ENCODE measurements around the gene NT5DC1. TPM values are rescaled to one million over a fixed set of nuclear protein-coding genes. Genes with fewer than 3 reads are reported as not detected.
"Not testable (repeated sequence)": the region's sequence is repeated elsewhere in the genome, so short reads cannot be mapped to it uniquely, and the experiment has no call there.

The NT5DC1 gene
- total RNA-seq, 1 donor from 2014 or later: 49.7 TPM

GRCh38 chr6:116094041-116094440 is 6.6 kb upstream of the NT5DC1 start:
- intact Hi-C loops (cut with DNase I): loop anchor here (10.0 kb wide), 1 partner anchor 79 kb away; no protein-coding TSS in a partner anchor

GRCh38 chr6:116096048-116096759 is 4.4 kb upstream of the NT5DC1 start:
- H3K4me1 ChIP-seq: not testable (repeated sequence)
- intact Hi-C loops (cut with DNase I): loop anchor here (10.0 kb wide), 1 partner anchor 81 kb away; no protein-coding TSS in a partner anchor

More at GRCh38 chr6:116094041-116094440, 6.6 kb upstream of the NT5DC1 start:
- H3K4me1 ChIP-seq: no peaks in the 10 kb centered on the region
- ATAC-seq (no peak), DNase-seq (no peak)
- H3K36me3 ChIP-seq: no peaks in the 10 kb centered on the region
- H3K27me3 ChIP-seq: no peaks in the 10 kb centered on the region
- no peaks in the 10 kb centered on the region for H3K9me3 ChIP-seq
- H3K4me3 ChIP-seq: no peak overlapping the region
- TF ChIP-seq CTCF (IDR thresholded peaks at IDR 0.05): no peak
- no peak overlapping the region for H3K27ac ChIP-seq

GRCh38 chr6:116096979-116097816 is 3.5 kb upstream of the NT5DC1 start:
- H3K4me3 ChIP-seq: no peak overlapping the region
- DNase-seq (no peak), ATAC-seq (no peak)
- intact Hi-C loops (cut with DNase I): loop anchor here (10.0 kb wide), 1 partner anchor 82 kb away; no protein-coding TSS in a partner anchor
- H3K9me3 ChIP-seq: no peaks in the 10 kb centered on the region
- TF ChIP-seq CTCF (IDR thresholded peaks at IDR 0.05): peak; percentile 62
- no peaks in the 10 kb centered on the region for H3K36me3 ChIP-seq
- no peak overlapping the region for H3K27ac ChIP-seq
- H3K4me1 ChIP-seq: peaks cover 8% of the 10 kb centered on the region
- H3K27me3 ChIP-seq: no peaks in the 10 kb centered on the region

More at GRCh38 chr6:116096048-116096759, 4.4 kb upstream of the NT5DC1 start:
- H3K27me3 ChIP-seq, H3K36me3 ChIP-seq, H3K4me3 ChIP-seq, DNase-seq, H3K27ac ChIP-seq, ATAC-seq, H3K9me3 ChIP-seq: not testable (repeated sequence)

- H3K27ac ChIP-seq: no peak overlapping the region
Observed at GRCh38 chr6:116099036-116099435, 1.6 kb upstream of the NT5DC1 start.

GRCh38 chr6:116101302-116101718 is 657 bp downstream of the NT5DC1 start:
- peak overlapping the region; percentile 97 for H3K27ac ChIP-seq
- peak overlapping the region; percentile 78 for H3K4me3 ChIP-seq
- H3K4me1 ChIP-seq: peaks cover 27% of the 10 kb centered on the region
- no peaks in the 10 kb centered on the region for H3K9me3 ChIP-seq
- no peak for DNase-seq
- ATAC-seq: no peak
- H3K36me3 ChIP-seq: no peaks in the 10 kb centered on the region
- intact Hi-C loops (cut with DNase I): no loop called here
- no peak for TF ChIP-seq CTCF (IDR thresholded peaks at IDR 0.05)
- H3K27me3 ChIP-seq: no peaks in the 10 kb centered on the region

More at GRCh38 chr6:116099036-116099435, 1.6 kb upstream of the NT5DC1 start:
- intact Hi-C loops (cut with DNase I): loop anchor here (10.0 kb wide), 1 partner anchor 84 kb away; no protein-coding TSS in a partner anchor
- H3K27me3 ChIP-seq: no peaks in the 10 kb centered on the region
- no peak for ATAC-seq
- peaks cover 18% of the 10 kb centered on the region for H3K4me1 ChIP-seq
- H3K36me3 ChIP-seq: no peaks in the 10 kb centered on the region
- DNase-seq: no peak
- TF ChIP-seq CTCF (IDR thresholded peaks at IDR 0.05): no peak
- H3K9me3 ChIP-seq: no peaks in the 10 kb centered on the region
- no peak overlapping the region for H3K4me3 ChIP-seq

GRCh38 chr6:116101790-116102189 is 1.1 kb downstream of the NT5DC1 start:
- ATAC-seq (no peak), DNase-seq (no peak)
- Histone ChIP-seq H3K27ac (peak overlapping the region; percentile 97), H3K36me3 (no peaks in the 10 kb centered on the region), H3K4me1 (peaks cover 29% of the 10 kb centered on the region), H3K27me3 (no peaks in the 10 kb centered on the region), H3K4me3 (peak overlapping the region; percentile 78), H3K9me3 (no peaks in the 10 kb centered on the region)
- intact Hi-C loops (cut with DNase I): no loop called here
- no peak for TF ChIP-seq CTCF (IDR thresholded peaks at IDR 0.05)

Measured in upper lobe of right lung (tissue), 1 donor.